Measurements from ENCODE around the gene OGFOD2.

- TF ChIP-seq SNAI2 (CRISPR knock-in tag; IDR thresholded peaks at IDR 0.05) (no peak), ESRRG (CRISPR knock-in tag; IDR thresholded peaks at IDR 0.05) (no peak), RARB (CRISPR knock-in tag; IDR thresholded peaks at IDR 0.05) (no peak), CSDC2 (CRISPR knock-in tag; IDR thresholded peaks at IDR 0.05) (no peak), OSR1 (CRISPR knock-in tag; IDR thresholded peaks at IDR 0.05) (no peak), PPARA (CRISPR knock-in tag; IDR thresholded peaks at IDR 0.05; ENCODE audit: borderline replicate concordance) (no peak), ISL1 (CRISPR knock-in tag; IDR thresholded peaks at IDR 0.05) (no peak)
Measured at GRCh38 chr12:123019841-123020138, 44.7 kb downstream of the OGFOD2 start.
